ENCODE measurements around the gene MAP4K3. TPM values are rescaled to one million over a fixed set of nuclear protein-coding genes. Genes with fewer than 3 reads are reported as not detected.

MAP4K3 gene
- total and polyA plus RNA-seq, 2 of the 4 experiments (the other 2 are of a cell fraction) = 13.2 to 32.6 TPM

DNA sequence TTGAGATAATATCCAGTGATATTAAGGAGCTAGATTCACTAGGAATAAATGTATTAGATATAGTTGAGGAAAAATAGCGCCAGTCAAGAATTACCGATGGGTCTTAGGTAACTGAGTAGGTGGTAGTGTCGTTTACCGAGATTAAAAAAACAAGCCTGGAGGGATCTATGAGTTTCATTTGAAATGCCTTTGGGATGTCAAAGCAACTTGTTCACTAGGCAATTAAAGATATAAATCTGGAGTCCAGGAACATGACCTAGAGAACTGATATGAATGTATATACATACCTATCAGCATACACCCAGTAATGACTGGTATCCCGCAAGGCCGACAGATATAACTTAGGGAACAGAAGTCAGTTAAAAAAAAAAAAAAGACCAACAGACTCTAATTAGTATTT lies 29.2 kb upstream of the MAP4K3 start:
- H2AFZ ChIP-seq (replicated peaks; ENCODE audit: low read length, poor library complexity) = no peak overlapping the region
- DNase-seq (no peak), ATAC-seq (ENCODE audit: low read depth) (no peak)
- no peaks in the 10 kb centered on the region for H3K27me3 ChIP-seq (ENCODE audit: control insufficient read depth, insufficient read depth, low read length)
- no peak overlapping the region for H3K14ac ChIP-seq (replicated peaks; ENCODE audit: low read depth, low read length)
- no peaks in the 10 kb centered on the region for H3K36me3 ChIP-seq (ENCODE audit: control insufficient read depth, insufficient read depth, low read length)
- ChIA-PET POLR2A (ENCODE audit: unreplicated experiment) (no interaction called here), CTCF (no interaction called here)
- no peak overlapping the region for H3K4ac ChIP-seq (ENCODE audit: low read depth, low read length)
- no peak overlapping the region for H2BK20ac ChIP-seq (ENCODE audit: low read depth, low read length)
- peaks cover 21% of the 10 kb centered on the region for H3K4me1 ChIP-seq (ENCODE audit: control insufficient read depth, insufficient read depth, low read length)
- H3K9me1 ChIP-seq (ENCODE audit: insufficient read depth, low read length) = peaks cover 15% of the 10 kb centered on the region; the same call in 1 of the 2 replicates
- no peak overlapping the region for H2BK5ac ChIP-seq (ENCODE audit: low read depth, low read length, poor library complexity, severe bottlenecking)
- intact Hi-C loops (cut with micrococcal nuclease) = loop anchor here (5.0 kb wide), 1 partner anchor 36 kb away; no protein-coding TSS in a partner anchor
- no peak overlapping the region for H2BK120ac ChIP-seq (ENCODE audit: low read depth, low read length)
- H4K20me1 ChIP-seq (ENCODE audit: insufficient read depth, low read length) = no peaks in the 10 kb centered on the region
- BruUV-seq (replicated peaks) = no TSS peak
- H3K79me1 ChIP-seq (ENCODE audit: low read depth in 1 of 2, low read length in 2 of 2) = peaks cover 0 to 20% of the 10 kb centered on the region in 2 experiments; a peak in 2 of 4 replicates
- dilution Hi-C loops (cut with HindIII; ENCODE audit: low sequenced_read_pairs, unreplicated experiment) = no loop called here
- no peak overlapping the region for H3K18ac ChIP-seq (ENCODE audit: low read depth, low read length)
- no peak overlapping the region for H3K4me3 ChIP-seq (ENCODE audit: insufficient read depth, low read depth, low read length)
- no peak overlapping the region for H2AK9ac ChIP-seq (replicated peaks; ENCODE audit: low read depth, low read length, poor library complexity)
- no peak overlapping the region for H4K91ac ChIP-seq (ENCODE audit: insufficient read depth, low read depth, low read length)
- no peaks in the 10 kb centered on the region for H3K9me3 ChIP-seq (ENCODE audit: control insufficient read depth, insufficient read depth, low read length)
- no peak overlapping the region for H4K5ac ChIP-seq (ENCODE audit: low read depth, low read length)
- H3K23ac ChIP-seq (ENCODE audit: low read depth, low read length) = no peak overlapping the region
- H3K4me2 ChIP-seq (ENCODE audit: low read depth, low read length) = no peak overlapping the region
- in situ Hi-C loops (cut with MboI; ENCODE audit: low sequenced_read_pairs) = no loop called here
- no peak overlapping the region for H4K8ac ChIP-seq (ENCODE audit: low read depth in 2 of 2, low read length in 2 of 2)
- TF ChIP-seq RFX5 (IDR thresholded peaks at IDR 0.05; ENCODE audit: low read depth, low read length) = no peak
- H3K56ac ChIP-seq (ENCODE audit: extremely low read depth, insufficient read depth, low read length) = no peak overlapping the region
- no peak overlapping the region for H2BK15ac ChIP-seq (ENCODE audit: low read depth, low read length)
- H2AK5ac ChIP-seq (ENCODE audit: low read depth, low read length) = no peak overlapping the region
- H3K27ac ChIP-seq (ENCODE audit: insufficient read depth, low read length) = no peak overlapping the region
- no peak overlapping the region for H3K9ac ChIP-seq (ENCODE audit: low read depth, low read length)
- 100% methylated on average over 2 of the region's 6 CpGs; no CpG with 5 or more reads in 1 of the 2 experiments for WGBS, 2 experiments (ENCODE audit: extremely low coverage in 2 of 2, insufficient read length in 1 of 2)

Measured in IMR-90 (cell line).